HCT116 (cell line): Measurements from ENCODE around the gene HORMAD2. TPM values are rescaled to one million over a fixed set of nuclear protein-coding genes. Genes with fewer than 3 reads are reported as not detected.

Source experiments
- ATAC-seq: fragments of 200-7000 bp; cut with Tn5 transposase; 2 replicates; pipeline ENCODE4 v1.9.1; 2020; ENCODE audit warnings: mild to moderate bottlenecking, moderate library complexity
- BruUV-seq: library from RNA; stranded (reverse); fragments of 400-500 nt; replicated peaks from 2 replicates; lab custom pipeline; 2021; lab: Mats Ljungman, UMichigan
- CTCF ChIA-PET: fragments of 300-600 bp; sonication (Branson Sonifier 250); formaldehyde crosslinking; loops from one replicate; lab custom pipeline; 2021; ENCODE audit warnings: antibody characterized with exemption; lab: Charles Lee
- POLR2A ChIA-PET: fragments of 300-600, 350-600 bp; sonication (Branson Sonifier 250); formaldehyde crosslinking; loops from one replicate; lab custom pipeline; 2021; ENCODE audit warnings: antibody characterized with exemption; lab: Charles Lee
- RAD21 ChIA-PET, 2 experiments: fragments of 300-600 bp; sonication (Branson Sonifier 250); formaldehyde crosslinking; loops; one replicate each; lab custom pipeline; 2023; ENCODE audit warnings: low total read pairs in 2 of 2; ENCODE audit not compliant: uncharacterized antibody in 2 of 2, unreplicated experiment in 2 of 2, low non-redundant PET in 1 of 2; lab: Charles Lee
- DNase-seq: peaks from one replicate; pipeline ENCODE4 v3.0.0-alpha.2; 2010; ENCODE audit warnings: low read depth, low spot score
- H2AFZ ChIP-seq: fragments of 200-600 bp; shearing (Covaris generic), sonication (generic); 2 replicates; pipeline ENCODE4 v1.6.1; 2017; ENCODE audit warnings: low read depth, mixed run types, mixed read lengths, antibody characterized with exemption, low read length; ENCODE audit not compliant: poor library complexity, severe bottlenecking
- H3K27ac ChIP-seq: 2 replicates; pipeline ENCODE4 v1.5.1; 2012; ENCODE audit warnings: low read depth, low read length
- H3K27me3 ChIP-seq: fragments of 200-600 bp; sonication (generic); 2 replicates; pipeline ENCODE4 v1.6.1; 2016; ENCODE audit warnings: mixed run types, low read length, mixed read lengths; ENCODE audit not compliant: insufficient read depth
- H3K36me3 ChIP-seq, 2 experiments: fragments of 200-500 bp in 1 of 2; fragments of 200-600 bp in 1 of 2; sonication (Bioruptor generic) in 1 of 2; sonication (generic) in 1 of 2; 2 replicates each; pipeline versions ENCODE4 v1.5.1 to v1.6.1; 2014 to 2016; ENCODE audit warnings: low read length in 2 of 2, inconsistent platforms in 1 of 2, mixed read lengths in 1 of 2, mixed run types in 1 of 2; ENCODE audit not compliant: insufficient read depth in 2 of 2, control insufficient read depth in 1 of 2
- H3K4me1 ChIP-seq, 2 experiments: fragments of 200-600 bp in 1 of 2; sonication (generic) in 1 of 2; 2 replicates each; pipeline versions ENCODE4 v1.5.1 to v1.6.1; 2012 to 2017; ENCODE audit warnings: low read length in 2 of 2, inconsistent platforms in 1 of 2, mild to moderate bottlenecking in 1 of 2, mixed read lengths in 1 of 2, mixed run types in 1 of 2, moderate library complexity in 1 of 2; ENCODE audit not compliant: insufficient read depth in 2 of 2, control insufficient read depth in 1 of 2
- H3K4me2 ChIP-seq: fragments of 200-600 bp; sonication (generic); 2 replicates; pipeline ENCODE4 v1.6.1; 2017; ENCODE audit warnings: mixed run types, low read length, mixed read lengths
- H3K4me3 ChIP-seq, 2 experiments: fragments of 200-600 bp in 1 of 2; sonication (generic) in 1 of 2; replicated peaks in 1 of 2; 2 replicates each; pipeline ENCODE4 v1.5.1; 2011 to 2016; ENCODE audit warnings: low read length in 2 of 2, control low read depth in 1 of 2, low read depth in 1 of 2, mild to moderate bottlenecking in 1 of 2, mixed read lengths in 1 of 2, mixed run types in 1 of 2
- H3K79me2 ChIP-seq: fragments of 200-600 bp; sonication (generic); 2 replicates; pipeline ENCODE4 v1.6.1; 2017; ENCODE audit warnings: mild to moderate bottlenecking, mixed run types, low read length, moderate library complexity, mixed read lengths; ENCODE audit not compliant: insufficient read depth
- H3K9ac ChIP-seq: fragments of 200-600 bp; sonication (generic); 2 replicates; pipeline ENCODE4 v1.6.1; 2016; ENCODE audit warnings: low read length, mixed read lengths
- H3K9me2 ChIP-seq: fragments of 200-600 bp; sonication (generic), shearing (Covaris generic); 2 replicates; pipeline ENCODE4 v1.6.1; 2017; ENCODE audit warnings: mixed run types, mild to moderate bottlenecking, moderate library complexity; ENCODE audit not compliant: insufficient read depth
- H3K9me3 ChIP-seq, 2 experiments: fragments of 200-500 bp in 1 of 2; fragments of 200-600 bp in 1 of 2; sonication (Bioruptor generic) in 1 of 2; sonication (generic) in 1 of 2; 2 replicates each; pipeline ENCODE4 v1.6.1; 2014 to 2017; ENCODE audit warnings: low read length in 2 of 2, mixed read lengths in 2 of 2, inconsistent platforms in 1 of 2, low read depth in 1 of 2, mild to moderate bottlenecking in 1 of 2, mixed run types in 1 of 2, moderate library complexity in 1 of 2; ENCODE audit not compliant: control insufficient read depth in 1 of 2, insufficient read depth in 1 of 2
- H4K20me1 ChIP-seq: fragments of 200-600 bp; sonication (generic), shearing (Covaris generic); 2 replicates; pipeline ENCODE4 v1.6.1; 2017; ENCODE audit warnings: mixed run types, mild to moderate bottlenecking, moderate library complexity; ENCODE audit not compliant: insufficient read depth
- CBX3 ChIP-seq: IDR thresholded peaks from 2 replicates; pipeline ENCODE4 v1.6.1; 2012; ENCODE audit warnings: low read depth
- CEBPB ChIP-seq: IDR thresholded peaks from 2 replicates; pipeline ENCODE4 v1.6.1; 2012; ENCODE audit warnings: low read depth
- EGR1 ChIP-seq: IDR thresholded peaks from 2 replicates; pipeline ENCODE4 v1.6.1; 2012; ENCODE audit warnings: low read depth
- ELF1 ChIP-seq: IDR thresholded peaks from 2 replicates; pipeline ENCODE4 v1.6.1; 2012; ENCODE audit warnings: low read depth, borderline replicate concordance
- EZH2 ChIP-seq: fragments of 200-600 bp; sonication (generic); IDR thresholded peaks from 2 replicates; pipeline ENCODE4 v1.6.1; 2017; ENCODE audit warnings: antibody characterized with exemption, mixed run types
- EZH2phosphoT487 ChIP-seq: fragments of 200-600 bp; IDR thresholded peaks from 2 replicates; pipeline ENCODE4 v1.6.1; 2018; ENCODE audit warnings: antibody characterized with exemption, borderline replicate concordance
- FOSL1 ChIP-seq: IDR thresholded peaks from 2 replicates; pipeline ENCODE4 v1.6.1; 2012; ENCODE audit warnings: low read depth
- POLR2AphosphoS5 ChIP-seq: IDR thresholded peaks from 2 replicates; pipeline ENCODE4 v1.6.1; 2011; ENCODE audit warnings: mild to moderate bottlenecking, low read depth, low read length, moderate library complexity
- RAD21 ChIP-seq: IDR thresholded peaks from 2 replicates; pipeline ENCODE4 v1.6.1; 2012; ENCODE audit warnings: low read depth, mild to moderate bottlenecking
- SIN3A ChIP-seq: IDR thresholded peaks from 2 replicates; pipeline ENCODE4 v1.6.1; 2012; ENCODE audit warnings: low read depth
- SRF ChIP-seq: IDR thresholded peaks from 2 replicates; pipeline ENCODE4 v1.6.1; 2012; ENCODE audit warnings: low read depth
- TCF7L2 ChIP-seq: IDR thresholded peaks from 2 replicates; pipeline ENCODE4 v1.7.0; 2011; ENCODE audit warnings: borderline replicate concordance, inconsistent platforms; ENCODE audit not compliant: insufficient read depth, insufficient read length; ENCODE audit errors: extremely low read depth
- intact Hi-C: fragments of 100-400 bp; cut with micrococcal nuclease; formaldehyde crosslinking; loops from 2 replicates; pipeline ENCODE4 v1.10.0; 2022
- total RNA-seq: library from RNA; stranded (reverse); gene quantifications from one replicate; pipeline ENCODE4 v1.2.1, GENCODE V29; 2021; ENCODE audit not compliant: unreplicated experiment
- TF ChIP-seq, protein P1 (sequence below), 3 experiments: fragments of 200-600 bp in 1 of 3; sonication (generic) in 1 of 3; IDR thresholded peaks in 2 of 3; conservative IDR thresholded peaks in 1 of 3; 2 replicates each; pipeline ENCODE4 v1.5.1; 2012 to 2017; ENCODE audit warnings: low read depth in 2 of 3, low read length in 2 of 3, antibody characterized with exemption in 1 of 3, borderline replicate concordance in 1 of 3, control low read depth in 1 of 3, mild to moderate bottlenecking in 1 of 3, mixed read lengths in 1 of 3, mixed run types in 1 of 3, moderate library complexity in 1 of 3; ENCODE audit not compliant: insufficient read depth in 1 of 3
- TF ChIP-seq, protein P2 (sequence below): IDR thresholded peaks from 2 replicates; pipeline ENCODE4 v1.6.1; 2011; ENCODE audit warnings: mild to moderate bottlenecking, low read length, moderate library complexity; ENCODE audit not compliant: insufficient replicate concordance; ENCODE audit errors: extremely low read depth

HORMAD2 gene
- total RNA-seq, 1 experiment from 2014 or later, result not detected

DNA sequence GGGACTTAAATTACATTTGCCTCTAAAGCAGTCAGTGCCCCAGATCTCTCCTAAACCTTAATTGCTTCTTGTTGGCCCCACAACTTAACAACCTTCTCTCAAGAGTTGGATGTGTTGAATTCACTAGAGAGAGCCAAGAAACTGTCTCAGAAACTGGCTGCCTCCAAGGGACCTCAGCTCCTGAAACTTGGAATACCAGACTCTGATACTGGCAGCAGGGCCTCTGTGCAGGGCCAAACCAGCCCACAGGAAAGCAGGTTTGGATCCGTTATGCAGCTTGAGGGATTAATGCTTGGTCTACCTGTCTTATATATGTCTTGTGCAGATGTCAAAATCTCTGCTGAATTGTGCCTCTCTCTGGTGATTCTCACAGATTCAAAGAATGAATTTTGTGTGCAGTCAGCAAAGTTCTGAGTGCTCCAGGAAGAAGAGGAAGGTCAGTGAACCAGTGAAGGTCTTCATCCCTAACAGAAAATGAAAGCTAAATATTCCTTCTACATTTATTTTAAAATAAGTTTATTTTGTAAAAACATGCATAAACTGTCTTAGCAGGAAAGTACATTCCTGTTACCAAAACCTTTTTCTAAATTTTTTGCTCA is 95.5 kb downstream of the HORMAD2 start:
- no peaks in the 10 kb centered on the region for H3K36me3 ChIP-seq
- TF ChIP-seq SIN3A (no peak), SRF (no peak), POLR2AphosphoS5 (no peak), TCF7L2 (no peak), EGR1 (no peak), ELF1 (no peak), EZH2phosphoT487 (no peak), CBX3 (no peak), FOSL1 (no peak), EZH2 (no peak), RAD21 (no peak), CEBPB (no peak)
- TF ChIP-seq, protein P1, sequence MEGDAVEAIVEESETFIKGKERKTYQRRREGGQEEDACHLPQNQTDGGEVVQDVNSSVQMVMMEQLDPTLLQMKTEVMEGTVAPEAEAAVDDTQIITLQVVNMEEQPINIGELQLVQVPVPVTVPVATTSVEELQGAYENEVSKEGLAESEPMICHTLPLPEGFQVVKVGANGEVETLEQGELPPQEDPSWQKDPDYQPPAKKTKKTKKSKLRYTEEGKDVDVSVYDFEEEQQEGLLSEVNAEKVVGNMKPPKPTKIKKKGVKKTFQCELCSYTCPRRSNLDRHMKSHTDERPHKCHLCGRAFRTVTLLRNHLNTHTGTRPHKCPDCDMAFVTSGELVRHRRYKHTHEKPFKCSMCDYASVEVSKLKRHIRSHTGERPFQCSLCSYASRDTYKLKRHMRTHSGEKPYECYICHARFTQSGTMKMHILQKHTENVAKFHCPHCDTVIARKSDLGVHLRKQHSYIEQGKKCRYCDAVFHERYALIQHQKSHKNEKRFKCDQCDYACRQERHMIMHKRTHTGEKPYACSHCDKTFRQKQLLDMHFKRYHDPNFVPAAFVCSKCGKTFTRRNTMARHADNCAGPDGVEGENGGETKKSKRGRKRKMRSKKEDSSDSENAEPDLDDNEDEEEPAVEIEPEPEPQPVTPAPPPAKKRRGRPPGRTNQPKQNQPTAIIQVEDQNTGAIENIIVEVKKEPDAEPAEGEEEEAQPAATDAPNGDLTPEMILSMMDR (IDR thresholded peaks at IDR 0.05 in 2 of 3, conservative IDR thresholded peaks at IDR 0.05 in 1 of 3; ENCODE audit: borderline replicate concordance in 1 of 3, insufficient read depth in 1 of 3, low read depth in 2 of 3, low read length in 2 of 3), result no peak
- TF ChIP-seq, protein P2, sequence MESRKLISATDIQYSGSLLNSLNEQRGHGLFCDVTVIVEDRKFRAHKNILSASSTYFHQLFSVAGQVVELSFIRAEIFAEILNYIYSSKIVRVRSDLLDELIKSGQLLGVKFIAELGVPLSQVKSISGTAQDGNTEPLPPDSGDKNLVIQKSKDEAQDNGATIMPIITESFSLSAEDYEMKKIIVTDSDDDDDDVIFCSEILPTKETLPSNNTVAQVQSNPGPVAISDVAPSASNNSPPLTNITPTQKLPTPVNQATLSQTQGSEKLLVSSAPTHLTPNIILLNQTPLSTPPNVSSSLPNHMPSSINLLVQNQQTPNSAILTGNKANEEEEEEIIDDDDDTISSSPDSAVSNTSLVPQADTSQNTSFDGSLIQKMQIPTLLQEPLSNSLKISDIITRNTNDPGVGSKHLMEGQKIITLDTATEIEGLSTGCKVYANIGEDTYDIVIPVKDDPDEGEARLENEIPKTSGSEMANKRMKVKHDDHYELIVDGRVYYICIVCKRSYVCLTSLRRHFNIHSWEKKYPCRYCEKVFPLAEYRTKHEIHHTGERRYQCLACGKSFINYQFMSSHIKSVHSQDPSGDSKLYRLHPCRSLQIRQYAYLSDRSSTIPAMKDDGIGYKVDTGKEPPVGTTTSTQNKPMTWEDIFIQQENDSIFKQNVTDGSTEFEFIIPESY, result no peak
- TF ChIP-seq, all 23 proteins: peak for 0
- H2AFZ ChIP-seq, result peak overlapping the region; percentile 89
- H3K9me2 ChIP-seq, result no peaks in the 10 kb centered on the region
- H3K9ac ChIP-seq, result no peak overlapping the region
- intact Hi-C loops, result no loop called here
- BruUV-seq, result no TSS peak
- no peaks in the 10 kb centered on the region for H3K79me2 ChIP-seq
- peaks cover 0 to 22% of the 10 kb centered on the region in 2 experiments; a peak in 2 of 4 replicates for H3K4me1 ChIP-seq
- H3K4me3 ChIP-seq, result no peak overlapping the region
- H3K9me3 ChIP-seq, result no peaks in the 10 kb centered on the region
- RAD21 ChIA-PET, result no interaction called here
- ATAC-seq, result no peak
- H4K20me1 ChIP-seq, result no peaks in the 10 kb centered on the region
- POLR2A ChIA-PET, result no interaction called here
- H3K4me2 ChIP-seq, result no peak overlapping the region
- H3K27me3 ChIP-seq, result no peaks in the 10 kb centered on the region
- H3K27ac ChIP-seq, result no peak overlapping the region
- no peak for DNase-seq
- CTCF ChIA-PET, result interaction anchor here (1.1 kb wide), 1 partner anchor 68 kb away, joined by 4 read pairs; no protein-coding TSS in a partner anchor
